Vagina (tissue), 2 donors: ENCODE results near the gene RASD1. TPM values are rescaled to one million over a fixed set of nuclear protein-coding genes. Genes with fewer than 3 reads are reported as not detected.

Experiments used
- DNase-seq, 2 donors: peaks; one replicate each; pipeline ENCODE4 v3.0.0-alpha.2; 2017; ENCODE audit errors: extremely low spot score in 2 of 2
- H3K27ac ChIP-seq: fragments of 200-600 bp; sonication (generic); one replicate; pipeline ENCODE4 v1.5.1; 2019
- H3K27me3 ChIP-seq: fragments of 200-600 bp; sonication (generic); one replicate; pipeline ENCODE4 v1.5.1; 2019
- H3K36me3 ChIP-seq, 2 donors: fragments of 200-600 bp; sonication (generic); one replicate each; pipeline ENCODE4 v1.5.1; 2017 to 2019
- H3K4me1 ChIP-seq: fragments of 200-600 bp; sonication (generic); one replicate; pipeline ENCODE4 v1.5.1; 2019
- H3K4me3 ChIP-seq, 2 donors: fragments of 200-600 bp; sonication (generic); 1 replicate in 1 of 2; 2 replicates in 1 of 2; pipeline ENCODE4 v1.5.1; 2016 to 2019
- H3K9me3 ChIP-seq: fragments of 200-600 bp; sonication (generic); one replicate; pipeline ENCODE4 v1.5.1; 2019
- CTCF ChIP-seq, 3 experiments: fragments of 450-650 bp in 2 of 3; fragments of 200-600 bp in 1 of 3; sonication (generic) in 1 of 3; IDR thresholded peaks; one replicate each; pipeline ENCODE4 v1.5.1; 2017 to 2019; ENCODE audit warnings: antibody characterized with exemption in 3 of 3, mild to moderate bottlenecking in 2 of 3, moderate library complexity in 2 of 3
- POLR2A ChIP-seq, 2 donors: fragments of 450-650 bp; IDR thresholded peaks; one replicate each; pipeline ENCODE4 v1.6.1; 2017; ENCODE audit warnings: antibody characterized with exemption in 2 of 2, mild to moderate bottlenecking in 2 of 2, moderate library complexity in 2 of 2
- POLR2AphosphoS5 ChIP-seq, 2 donors: sonication (generic); formaldehyde crosslinking; IDR thresholded peaks; one replicate each; pipeline ENCODE4 v1.9.0; 2017; ENCODE audit warnings: antibody characterized with exemption in 2 of 2, mild to moderate bottlenecking in 2 of 2, low read depth in 1 of 2; ENCODE audit not compliant: insufficient read depth in 1 of 2
- intact Hi-C: fragments of 100-400 bp; cut with DNase I; formaldehyde crosslinking; loops from one replicate; pipeline ENCODE4 v1.15.1; 2023
- total RNA-seq: library from RNA; depleted of rRNA; stranded (reverse); fragments of >200 nt; gene quantifications from one replicate; pipeline ENCODE4 v1.2.3, GENCODE V29; 2016

The RASD1 gene
- total RNA-seq, 1 donor from 2014 or later: 227 TPM

DNA sequence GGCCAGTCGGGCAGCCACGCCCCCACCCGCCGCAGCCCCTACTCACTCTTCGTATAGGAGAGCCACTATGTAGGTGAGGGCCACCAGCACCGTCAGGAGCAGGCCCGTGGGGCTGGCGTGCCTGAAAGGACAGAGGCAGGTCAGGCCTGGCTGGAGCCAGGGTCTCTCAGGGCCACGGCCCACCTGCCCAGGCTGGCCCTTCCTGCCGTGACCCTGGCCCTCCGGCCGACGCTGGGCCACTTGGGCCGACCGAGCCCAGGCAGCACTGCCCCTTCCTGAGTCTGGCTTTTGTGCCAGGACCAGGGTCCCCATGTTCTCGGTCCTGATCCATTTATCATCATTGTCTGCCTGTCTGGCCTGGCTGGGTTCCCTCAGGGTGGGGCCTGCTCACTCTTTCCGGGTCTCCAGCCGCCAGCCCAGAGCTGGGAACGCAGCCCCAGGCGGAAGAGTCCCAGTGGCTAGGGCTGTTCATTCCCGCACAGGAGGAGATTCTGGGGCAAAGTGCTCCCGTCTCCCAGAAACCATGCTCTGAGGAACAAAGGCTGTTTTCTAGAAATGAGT lies 10.1 kb upstream of the RASD1 start:
- intact Hi-C loops: loop anchor here (10.0 kb wide), 1 partner anchor 139 kb away; no protein-coding TSS in a partner anchor
- Histone ChIP-seq H3K27me3 (no peaks in the 10 kb centered on the region), H3K27ac (no peak overlapping the region), H3K9me3 (no peaks in the 10 kb centered on the region), H3K36me3 (no peaks in the 10 kb centered on the region), H3K4me1 (peaks cover 3% of the 10 kb centered on the region), H3K4me3 (no peak overlapping the region)
- DNase-seq: no peak
- TF ChIP-seq POLR2A (IDR thresholded peaks at IDR 0.05): no peak

GRCh38 chr17:17505610-17506171 lies 9.5 kb upstream of the RASD1 start:
- Histone ChIP-seq H3K9me3 (no peaks in the 10 kb centered on the region), H3K4me3 (no peak overlapping the region), H3K36me3 (no peaks in the 10 kb centered on the region), H3K4me1 (no peaks in the 10 kb centered on the region), H3K27ac (no peak overlapping the region), H3K27me3 (no peaks in the 10 kb centered on the region)
- no peak for TF ChIP-seq POLR2A (IDR thresholded peaks at IDR 0.05)
- TF ChIP-seq CTCF (IDR thresholded peaks at IDR 0.05): no peak
- TF ChIP-seq POLR2AphosphoS5 (IDR thresholded peaks at IDR 0.05; ENCODE audit: insufficient read depth in 1 of 2, low read depth in 1 of 2): no peak
- DNase-seq: no peak
- intact Hi-C loops: loop anchor here (10.0 kb wide), 1 partner anchor 139 kb away; no protein-coding TSS in a partner anchor

DNA sequence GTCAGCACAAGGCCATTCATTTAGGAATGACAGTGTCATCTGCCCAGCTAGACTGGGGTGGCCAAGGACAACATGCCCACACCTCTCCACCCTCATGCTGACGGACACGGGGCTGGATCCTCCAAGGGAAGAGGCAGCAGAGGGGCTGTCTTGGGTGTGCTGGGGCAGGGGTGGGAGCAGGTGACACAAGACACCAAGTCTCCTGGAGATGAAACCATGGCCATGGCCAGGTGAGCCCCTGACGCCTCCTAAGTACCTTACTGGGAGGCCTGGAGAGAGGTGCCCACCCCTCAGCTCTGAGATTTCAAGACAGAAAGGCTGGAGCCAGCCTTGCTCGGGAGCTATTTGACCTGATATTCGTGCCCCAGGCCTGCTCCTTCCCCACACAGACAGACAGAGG lies 9.0 kb upstream of the RASD1 start:
- H3K4me3 ChIP-seq: no peak overlapping the region
- no peaks in the 10 kb centered on the region for H3K27me3 ChIP-seq
- H3K9me3 ChIP-seq: no peaks in the 10 kb centered on the region
- H3K4me1 ChIP-seq: no peaks in the 10 kb centered on the region
- H3K27ac ChIP-seq: no peak overlapping the region
- no peak for DNase-seq
- intact Hi-C loops: loop anchor here (10.0 kb wide), 1 partner anchor 140 kb away; no protein-coding TSS in a partner anchor
- TF ChIP-seq CTCF (IDR thresholded peaks at IDR 0.05) (no peak), POLR2A (IDR thresholded peaks at IDR 0.05) (no peak), POLR2AphosphoS5 (IDR thresholded peaks at IDR 0.05; ENCODE audit: insufficient read depth in 1 of 2, low read depth in 1 of 2) (no peak)
- H3K36me3 ChIP-seq: no peaks in the 10 kb centered on the region

- Histone ChIP-seq H3K27me3 (no peaks in the 10 kb centered on the region), H3K4me1 (no peaks in the 10 kb centered on the region), H3K9me3 (no peaks in the 10 kb centered on the region), H3K36me3 (no peaks in the 10 kb centered on the region), H3K4me3 (no peak overlapping the region), H3K27ac (no peak overlapping the region)
- intact Hi-C loops: loop anchor here (10.0 kb wide), 1 partner anchor 140 kb away; no protein-coding TSS in a partner anchor
- DNase-seq: no peak
- no peak for TF ChIP-seq POLR2AphosphoS5 (IDR thresholded peaks at IDR 0.05; ENCODE audit: insufficient read depth in 1 of 2, low read depth in 1 of 2)
- no peak for TF ChIP-seq POLR2A (IDR thresholded peaks at IDR 0.05)
- TF ChIP-seq CTCF (IDR thresholded peaks at IDR 0.05): no peak
These were observed 8.3 kb upstream of the RASD1 start for GRCh38 chr17:17504341-17505140.

GRCh38 chr17:17503566-17504130 lies 7.5 kb upstream of the RASD1 start:
- TF ChIP-seq POLR2A (IDR thresholded peaks at IDR 0.05) (no peak), CTCF (IDR thresholded peaks at IDR 0.05) (no peak), POLR2AphosphoS5 (IDR thresholded peaks at IDR 0.05; ENCODE audit: insufficient read depth in 1 of 2, low read depth in 1 of 2) (no peak)
- DNase-seq: no peak
- intact Hi-C loops: loop anchor here (10.0 kb wide), 1 partner anchor 141 kb away; no protein-coding TSS in a partner anchor

More at GRCh38 chr17:17503566-17504130, 7.5 kb upstream of the RASD1 start:
- Histone ChIP-seq H3K9me3 (no peaks in the 10 kb centered on the region), H3K27ac (no peak overlapping the region), H3K27me3 (no peaks in the 10 kb centered on the region), H3K4me3 (no peak overlapping the region), H3K36me3 (no peaks in the 10 kb centered on the region), H3K4me1 (no peaks in the 10 kb centered on the region)
